OCI-LY7 (cell line): ENCODE data around the gene ATP5F1E. TPM values are rescaled to one million over a fixed set of nuclear protein-coding genes. Genes with fewer than 3 reads are reported as not detected.

ENCODE experiments used
- BruUV-seq: library from RNA; stranded (reverse); fragments of 400-500 nt; replicated peaks from 2 replicates; lab custom pipeline; 2021; lab: Mats Ljungman, UMichigan
- CTCF ChIA-PET: fragments of 300-600 bp; sonication (Branson Sonifier 250); formaldehyde crosslinking; loops from one replicate; lab custom pipeline; 2022; ENCODE audit warnings: antibody characterized with exemption; ENCODE audit not compliant: unreplicated experiment; lab: Charles Lee
- POLR2A ChIA-PET: fragments of 300-600 bp; sonication (Branson Sonifier 250); formaldehyde crosslinking; loops from one replicate; lab custom pipeline; 2022; ENCODE audit warnings: antibody characterized with exemption; lab: Charles Lee
- DNase-seq: peaks from one replicate; pipeline ENCODE4 v3.0.0-alpha.2; 2015; ENCODE audit warnings: low spot score
- H2AFZ ChIP-seq: fragments of 200-600 bp; sonication (generic), shearing (Covaris generic); 2 replicates; pipeline ENCODE4 v1.6.1; 2014; ENCODE audit warnings: mild to moderate bottlenecking, antibody characterized with exemption, low read length, moderate library complexity
- H3K27ac ChIP-seq: fragments of 200-600 bp; sonication (generic); 2 replicates; pipeline ENCODE4 v1.5.1; 2014; ENCODE audit warnings: mixed run types, low read depth, mild to moderate bottlenecking, moderate library complexity, low read length, inconsistent platforms; ENCODE audit not compliant: poor library complexity, severe bottlenecking
- H3K36me3 ChIP-seq: fragments of 200-600 bp; sonication (generic); 2 replicates; pipeline ENCODE4 v1.6.1; 2014; ENCODE audit warnings: mild to moderate bottlenecking, antibody characterized with exemption, low read length, moderate library complexity, mixed read lengths; ENCODE audit not compliant: insufficient read depth
- H3K4me1 ChIP-seq: fragments of 200-600 bp; sonication (generic); 2 replicates; pipeline ENCODE4 v1.5.1; 2014; ENCODE audit warnings: mild to moderate bottlenecking, low read length; ENCODE audit not compliant: insufficient read depth, poor library complexity, severe bottlenecking
- H3K4me2 ChIP-seq: fragments of 200-600 bp; sonication (generic); 2 replicates; pipeline ENCODE4 v1.6.1; 2014; ENCODE audit warnings: mild to moderate bottlenecking, low read length
- H3K4me3 ChIP-seq: fragments of 200-600 bp; sonication (generic); 2 replicates; pipeline ENCODE4 v1.5.1; 2014; ENCODE audit warnings: mild to moderate bottlenecking, low read depth, low read length; ENCODE audit not compliant: poor library complexity, severe bottlenecking
- H3K79me2 ChIP-seq: fragments of 200-600 bp; sonication (generic); 2 replicates; pipeline ENCODE4 v1.6.1; 2016; ENCODE audit warnings: low read depth, mild to moderate bottlenecking, low read length, moderate library complexity, mixed read lengths; ENCODE audit not compliant: insufficient read depth
- H3K9me2 ChIP-seq: fragments of 200-600 bp; sonication (generic); 2 replicates; pipeline ENCODE4 v1.6.1; 2016; ENCODE audit warnings: mild to moderate bottlenecking, low read length, mixed read lengths; ENCODE audit not compliant: insufficient read depth
- H3K9me3 ChIP-seq: fragments of 200-600 bp; sonication (generic); 2 replicates; pipeline ENCODE4 v1.6.1; 2014; ENCODE audit warnings: mild to moderate bottlenecking, mixed run types, low read length, mixed read lengths
- H4K20me1 ChIP-seq: fragments of 200-600 bp; sonication (generic); 2 replicates; pipeline ENCODE4 v1.6.1; 2014; ENCODE audit warnings: mild to moderate bottlenecking, antibody characterized with exemption, low read length, moderate library complexity, mixed read lengths; ENCODE audit not compliant: insufficient read depth
- CTCF ChIP-seq: fragments of 200-600 bp; sonication (generic); conservative IDR thresholded peaks from 2 replicates; pipeline ENCODE4 v1.5.1; 2014; ENCODE audit warnings: mild to moderate bottlenecking, antibody characterized with exemption, low read length, moderate library complexity, mixed read lengths
- EZH2phosphoT487 ChIP-seq: fragments of 200-600 bp; sonication (generic); IDR thresholded peaks from 2 replicates; pipeline ENCODE4 v1.6.1; 2018; ENCODE audit warnings: low read depth, borderline replicate concordance, mild to moderate bottlenecking, mixed run types, antibody characterized with exemption, low read length, moderate library complexity, mixed read lengths
- intact Hi-C: fragments of 100-400 bp; cut with micrococcal nuclease; formaldehyde crosslinking; loops from one replicate; pipeline ENCODE4 v1.10.0; 2022; ENCODE audit not compliant: unreplicated experiment
- total RNA-seq, 2 experiments: library from RNA; depleted of rRNA in 1 of 2; stranded (reverse); fragments of >200 nt in 1 of 2; shearing (Covaris generic) in 1 of 2; gene quantifications; 2 replicates each; pipeline ENCODE4 v1.2.3, GENCODE V29; 2014 to 2022

The ATP5F1E gene
- total RNA-seq, 2 experiments from 2014 or later, result 42.4 to 67.2 TPM

- peak overlapping the region; percentile 57 for H3K27ac ChIP-seq
- TF ChIP-seq EZH2phosphoT487 (no peak), CTCF (no peak; the same call in 1 of the 2 replicates)
- no TSS peak for BruUV-seq
- H3K9me3 ChIP-seq, result no peaks in the 10 kb centered on the region
- H3K9me2 ChIP-seq, result no peaks in the 10 kb centered on the region
- H3K4me1 ChIP-seq, result peaks cover 49% of the 10 kb centered on the region
- H4K20me1 ChIP-seq, result peaks cover 46% of the 10 kb centered on the region
- ChIA-PET CTCF (no interaction called here), POLR2A (interaction anchor here (0.9 to 4.3 kb wide), 9 partner anchors 9 to 62 kb away, joined by 3 to 32 read pairs (median 8); partner anchors contain the start of genes PRELID3B and TUBB1)
- peaks cover 87% of the 10 kb centered on the region for H3K36me3 ChIP-seq
- no peak overlapping the region for H2AFZ ChIP-seq
- intact Hi-C loops, result loop anchor here (5.0 kb wide), 1 partner anchor 124 kb away; no protein-coding TSS in a partner anchor
- peak overlapping the region; percentile 76 for H3K4me3 ChIP-seq
- peak overlapping the region; percentile 97 for H3K4me2 ChIP-seq
- DNase-seq, result no peak
- H3K79me2 ChIP-seq, result peaks cover 68% of the 10 kb centered on the region
These were observed 1.1 kb downstream of the ATP5F1E start for GRCh38 chr20:59030911-59031563.

- Histone ChIP-seq H3K79me2 (peaks cover 71% of the 10 kb centered on the region), H3K4me2 (peak overlapping the region; percentile 97), H2AFZ (no peak overlapping the region), H3K27ac (no peak overlapping the region), H3K9me3 (no peaks in the 10 kb centered on the region), H4K20me1 (peaks cover 46% of the 10 kb centered on the region), H3K4me3 (peak overlapping the region; percentile 76), H3K9me2 (no peaks in the 10 kb centered on the region), H3K4me1 (peaks cover 46% of the 10 kb centered on the region), H3K36me3 (peaks cover 87% of the 10 kb centered on the region)
- DNase-seq, result no peak
- POLR2A ChIA-PET, result interaction anchor here (0.6 to 1.8 kb wide), 2 partner anchors 11 to 38 kb away, joined by 3 to 6 read pairs; no protein-coding TSS in a partner anchor
- intact Hi-C loops, result no loop called here
- CTCF ChIA-PET, result no interaction called here
- TF ChIP-seq CTCF, result no peak
- no peak for TF ChIP-seq EZH2phosphoT487
- no TSS peak for BruUV-seq
These were observed 3.3 kb downstream of the ATP5F1E start for GRCh38 chr20:59028812-59029211.
